Renal cortex interstitium (tissue), 15 donors: ENCODE measurements around the gene RPS6KA6. TPM values are rescaled to one million over a fixed set of nuclear protein-coding genes. Genes with fewer than 3 reads are reported as not detected.

Experiments used
- DNase-seq, 11 donors: peaks; one replicate each; pipeline ENCODE4 v3.0.0-alpha.2; 2013; ENCODE audit warnings: low read depth in 9 of 11, low spot score in 4 of 11; ENCODE audit errors: extremely low read depth in 1 of 11
- long read RNA-seq, 16 experiments: transcript quantifications; one replicate each; lab custom pipeline, GENCODE V29; 2026
- polyA plus RNA-seq, 3 donors: library from polyadenylated mRNA; unstranded; fragments of 120-200 nt; gene quantifications; one replicate each; pipeline ENCODE4 v1.2.1, GENCODE V29; 2013; ENCODE audit not compliant: insufficient read length in 3 of 3

Gene RPS6KA6
- polyA plus RNA-seq, result 10 to 100 TPM; 17.1 to 19.8 (median 18.9) TPM
- long read RNA-seq, donor 1, result 0 reads
- long read RNA-seq, donor 2, result 0 reads
- long read RNA-seq, donor 3, result 0 reads
- long read RNA-seq, donor 4, partial matches to known transcripts, result 0 of 1 reads
- long read RNA-seq, donor 4, other reads (novel, unspliced or antisense), result 0 of 1 reads
- long read RNA-seq, donor 5, result 0 reads
- long read RNA-seq, donor 6, partial matches to known transcripts, result 0 of 1 reads
- long read RNA-seq, donor 6, other reads (novel, unspliced or antisense), result 0 of 1 reads
- long read RNA-seq, donor 7, result 0 reads
- long read RNA-seq, donor 8, partial matches to known transcripts, result 0 of 2 reads
- long read RNA-seq, donor 8, other reads (novel, unspliced or antisense), result 0 of 2 reads
- long read RNA-seq, donor 9, result 0 reads
- long read RNA-seq, donor 10, partial matches to known transcripts, result 0 of 1 reads
- long read RNA-seq, donor 10, other reads (novel, unspliced or antisense), result 0 of 1 reads
- long read RNA-seq, donor 11, result 0 reads
- long read RNA-seq, donor 12, result 0 reads
- long read RNA-seq, donor 13, partial matches to known transcripts, result 0 of 2 reads
- long read RNA-seq, donor 13, other reads (novel, unspliced or antisense), result 0 of 2 reads
- long read RNA-seq, donor 14, result 0 reads
- long read RNA-seq, donor 15, partial matches to known transcripts, result 0 of 1 reads
- long read RNA-seq, donor 15, other reads (novel, unspliced or antisense), result 0 of 1 reads
- long read RNA-seq, donor 16, partial matches to known transcripts, result 0 of 1 reads
- long read RNA-seq, donor 16, other reads (novel, unspliced or antisense), result 0 of 1 reads

DNA sequence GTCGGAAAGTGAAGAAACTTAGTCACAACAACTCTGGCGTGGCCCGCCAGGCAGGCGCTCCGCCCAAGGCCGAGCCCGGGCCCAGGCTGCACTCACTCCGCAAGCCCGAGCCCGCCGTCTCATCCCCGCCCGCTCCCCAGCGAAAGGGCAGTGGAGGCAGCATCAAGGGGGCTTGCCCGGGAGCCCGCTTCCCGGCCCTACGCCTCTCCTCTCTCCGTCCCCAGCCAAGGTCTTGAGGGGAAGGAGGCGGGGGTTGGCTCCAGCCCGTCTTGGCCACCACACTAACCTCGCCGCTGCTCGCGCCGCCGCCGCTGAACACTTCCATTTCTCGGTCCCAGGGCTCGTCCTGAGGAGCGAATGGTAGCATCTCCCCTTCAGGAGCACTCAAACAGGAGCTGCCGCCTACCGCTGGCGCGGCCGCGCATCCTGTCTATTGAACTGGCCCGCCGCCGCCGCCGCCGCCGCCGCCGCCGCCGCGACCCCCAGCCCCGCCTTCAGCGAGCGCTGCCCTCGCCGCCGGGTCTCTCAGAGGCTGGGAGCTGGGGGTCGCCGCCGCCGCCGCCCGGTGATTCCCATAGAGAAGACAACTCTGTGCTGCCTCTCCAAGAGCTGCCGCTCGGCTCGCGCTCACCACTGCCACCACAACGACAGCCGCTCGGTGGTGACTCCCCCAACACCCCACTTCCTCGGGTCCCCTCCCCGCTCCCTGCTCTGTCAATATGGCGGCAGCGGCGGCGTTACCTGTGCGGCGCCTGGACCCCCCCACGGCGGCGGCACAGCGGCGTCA is at the start of gene RPS6KA6:
Gene RPS6KA6 (minus strand): TSS at position 667 of the 787 bp plus-strand sequence. CDS start 300 bp downstream, at position 367.
- peak in 9 of 11 donors; percentile 6 to 24 (median 9) for DNase-seq

GRCh38 chrX:84224741-84225140 is 36.7 kb upstream of the RPS6KA6 start:
- no peak for DNase-seq

DNA sequence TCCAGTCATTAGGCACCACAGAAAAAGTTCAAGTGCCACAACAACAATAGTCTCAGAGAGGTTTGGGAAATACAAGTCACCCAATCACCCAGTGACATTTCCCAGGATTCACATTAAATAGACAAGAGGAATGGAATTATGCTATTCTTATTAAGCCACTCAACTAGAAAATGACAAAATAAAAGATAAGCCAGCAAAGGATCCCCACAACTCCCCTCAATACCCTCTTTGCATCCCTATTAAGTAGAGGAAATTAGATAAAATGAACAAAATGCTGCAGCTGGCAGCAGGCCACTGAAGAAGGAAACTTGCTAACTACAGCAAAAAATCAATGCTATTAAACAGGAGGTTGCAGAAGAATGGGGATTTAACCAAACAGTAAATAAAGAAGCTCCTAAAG is 35.3 kb upstream of the RPS6KA6 start:
- no peak for DNase-seq

GRCh38 chrX:84221181-84221580 is 33.2 kb upstream of the RPS6KA6 start:
- no peak for DNase-seq

GRCh38 chrX:84219551-84219950 is 31.6 kb upstream of the RPS6KA6 start:
- DNase-seq, result no peak

- no peak for DNase-seq
These were observed 30.7 kb upstream of the RPS6KA6 start for GRCh38 chrX:84218726-84219125.

DNA sequence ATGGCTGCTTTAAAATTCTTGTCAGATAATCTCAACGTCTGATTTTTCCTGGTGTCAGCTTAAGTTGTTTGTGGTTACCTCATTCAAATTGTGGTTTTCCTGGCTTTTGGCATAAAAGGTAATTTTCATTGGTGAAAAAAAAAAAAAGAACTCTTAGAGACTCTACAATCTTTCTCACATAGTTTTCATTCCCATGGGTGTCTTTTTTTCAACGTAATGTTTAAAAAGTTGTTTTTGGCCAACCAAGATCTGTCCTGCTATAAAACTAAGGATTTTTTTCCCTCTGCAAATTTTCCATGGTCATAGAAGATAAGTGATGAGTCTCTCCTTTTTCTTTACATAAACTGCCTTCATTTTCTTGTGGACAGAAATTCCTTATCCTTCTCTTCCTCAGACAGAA is 28.9 kb upstream of the RPS6KA6 start:
- no peak for DNase-seq

- no peak for DNase-seq
These were observed 28.4 kb upstream of the RPS6KA6 start for GRCh38 chrX:84216406-84216805.

DNA sequence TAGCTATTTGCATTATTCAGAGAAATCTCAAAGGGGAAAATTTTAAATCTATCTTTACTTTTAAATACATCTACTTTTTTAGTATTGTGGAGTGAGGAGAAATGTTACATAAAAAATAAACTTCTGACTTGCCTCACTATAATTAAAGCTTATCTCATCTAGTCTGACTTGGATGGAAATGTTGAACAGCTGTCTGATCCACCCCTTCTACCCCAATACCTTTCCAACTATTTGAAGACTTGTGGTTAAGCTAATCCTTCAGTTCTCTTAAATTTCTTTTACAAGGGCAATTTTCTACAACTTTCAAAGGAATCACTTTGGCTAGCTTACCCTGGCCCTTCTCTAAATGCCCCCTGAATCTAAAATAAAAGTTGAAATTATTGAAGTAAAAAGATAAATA is 17.3 kb upstream of the RPS6KA6 start:
- no peak for DNase-seq

- no peak for DNase-seq
These were observed 11.7 kb upstream of the RPS6KA6 start for GRCh38 chrX:84199688-84200087.

DNA sequence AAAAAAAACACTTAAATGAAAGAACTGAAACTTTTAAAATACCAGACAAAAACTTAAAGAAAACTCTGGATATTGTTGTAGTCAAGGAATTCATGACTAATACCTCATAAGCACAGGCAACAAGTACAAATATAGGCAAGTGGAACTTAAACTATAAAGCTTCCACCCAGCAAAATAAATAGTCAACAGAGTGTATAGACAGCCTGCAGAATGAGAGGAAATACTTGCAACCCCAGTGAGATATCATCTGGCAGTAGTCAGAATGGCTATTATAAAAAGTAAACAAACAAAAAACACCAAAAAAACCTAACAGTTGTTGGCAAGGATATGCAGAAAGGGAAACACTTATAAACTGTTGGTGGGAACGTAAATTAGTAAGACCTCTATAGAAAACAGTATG is 9.6 kb upstream of the RPS6KA6 start:
- no peak for DNase-seq

DNA sequence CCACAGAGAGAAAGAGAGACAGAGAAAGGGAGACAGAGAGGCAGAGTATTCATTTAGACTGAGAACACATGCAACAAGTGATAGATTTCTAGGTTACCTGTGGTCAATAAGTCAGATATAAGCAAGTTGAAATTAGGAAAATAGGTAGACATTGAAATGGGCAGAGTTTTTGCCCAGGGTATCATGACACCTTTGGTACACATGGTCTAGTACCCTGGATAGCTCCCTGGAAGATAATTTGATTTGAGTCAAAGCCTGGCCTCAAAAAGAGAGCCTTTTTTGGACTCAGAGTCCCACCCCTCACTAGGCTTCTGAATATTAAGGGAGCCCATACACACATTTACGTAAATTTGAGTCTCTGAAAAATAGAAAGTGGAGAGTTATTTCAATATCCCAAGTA is 4.0 kb upstream of the RPS6KA6 start:
- no peak for DNase-seq

GRCh38 chrX:84189125-84189524 is 1.1 kb upstream of the RPS6KA6 start:
- DNase-seq, result no peak

DNA sequence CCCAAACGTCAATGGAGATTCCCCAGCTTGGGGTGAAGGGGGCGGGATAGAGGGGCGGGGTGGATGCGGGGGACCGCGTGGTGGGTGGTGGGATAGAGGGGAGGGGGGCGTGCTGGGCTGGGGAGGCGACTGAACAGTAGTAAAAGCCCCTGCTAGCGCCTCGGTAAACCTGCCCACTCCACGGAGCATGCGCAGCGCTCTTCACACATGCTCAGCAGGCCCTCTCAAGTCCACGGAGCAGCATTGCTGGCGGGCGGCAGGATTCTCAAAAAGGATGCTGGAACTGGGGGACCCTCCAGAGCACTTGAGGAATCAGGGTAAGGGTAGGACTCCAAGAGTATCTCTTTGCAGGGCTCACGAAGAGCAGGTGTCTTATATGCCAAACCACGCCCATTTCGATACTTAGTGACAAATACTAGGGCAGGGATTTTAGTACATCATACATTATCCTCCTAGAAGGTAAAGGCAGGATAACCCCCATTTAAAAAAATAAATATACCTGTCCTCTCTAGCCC is 378 bp upstream of the RPS6KA6 start:
- peak; percentile 25 to 81 (median 63) for DNase-seq

GRCh38 chrX:84186603-84187532 is 1.1 kb downstream of the RPS6KA6 start:
- DNase-seq, result peak in 6 of 11 donors; percentile 1 to 13 (median 4)

- no peak for DNase-seq
These were observed 5.5 kb downstream of the RPS6KA6 start for GRCh38 chrX:84182516-84182915.

- DNase-seq, result no peak
These were observed 12.0 kb downstream of the RPS6KA6 start for GRCh38 chrX:84175958-84176357.

- no peak for DNase-seq
These were observed 12.7 kb downstream of the RPS6KA6 start for GRCh38 chrX:84175274-84175673.
